Endothelial cell of umbilical vein (primary cell): ENCODE data around the gene HOXD3. TPM values are rescaled to one million over a fixed set of nuclear protein-coding genes. Genes with fewer than 3 reads are reported as not detected.

Experiments
- BruUV-seq: library from RNA; stranded (reverse); fragments of 400-500 nt; replicated peaks from 2 replicates; lab custom pipeline; 2021; lab: Mats Ljungman, UMichigan
- CTCF ChIA-PET: fragments of 300-600, 350-600 bp; sonication (Branson Sonifier 250); formaldehyde crosslinking; loops from one replicate; lab custom pipeline; 2021; ENCODE audit warnings: antibody characterized with exemption, inconsistent platforms; lab: Charles Lee
- POLR2A ChIA-PET: fragments of 300-600, 350-600 bp; sonication (Branson Sonifier 250); formaldehyde crosslinking; loops from one replicate; lab custom pipeline; 2021; ENCODE audit warnings: antibody characterized with exemption, inconsistent platforms; lab: Charles Lee
- DNase-seq: peaks from one replicate; pipeline ENCODE4 v3.0.0-alpha.2; 2011; ENCODE audit warnings: low read depth, low spot score
- FAIRE-seq: peaks from 2 replicates; lab custom pipeline; 2011; peaks lifted over from hg19 to GRCh38; lab: Jason Lieb, UNC
- H2AFZ ChIP-seq: 2 replicates; pipeline ENCODE4 v1.6.0; 2012; ENCODE audit warnings: low read depth, low read length, control low read depth, inconsistent platforms
- H3K27ac ChIP-seq: 2 replicates; pipeline ENCODE4 v1.5.1; 2011; ENCODE audit warnings: low read depth, mild to moderate bottlenecking, control low read depth, low read length, moderate library complexity; ENCODE audit not compliant: insufficient read depth
- H3K27me3 ChIP-seq, 2 experiments: 2 replicates each; pipeline versions ENCODE4 v1.6.0 to v1.6.1; 2011; ENCODE audit warnings: low read length in 2 of 2, mixed read lengths in 1 of 2; ENCODE audit not compliant: control insufficient read depth in 2 of 2, insufficient read depth in 2 of 2
- H3K36me3 ChIP-seq, 2 experiments: 2 replicates in 1 of 2; 3 replicates in 1 of 2; pipeline ENCODE4 v1.5.1; 2011; ENCODE audit warnings: low read length in 2 of 2, mild to moderate bottlenecking in 1 of 2, moderate library complexity in 1 of 2; ENCODE audit not compliant: control insufficient read depth in 2 of 2, insufficient read depth in 2 of 2; ENCODE audit errors: extremely low read depth in 1 of 2
- H3K4me1 ChIP-seq: 3 replicates; pipeline ENCODE4 v1.5.1; 2011; ENCODE audit warnings: mild to moderate bottlenecking, low read length; ENCODE audit not compliant: control insufficient read depth, insufficient read depth; ENCODE audit errors: extremely low read depth
- H3K4me2 ChIP-seq: 2 replicates; pipeline ENCODE4 v1.6.1; 2011; ENCODE audit warnings: low read length, control low read depth, mixed read lengths; ENCODE audit not compliant: insufficient read depth
- H3K4me3 ChIP-seq, 3 experiments: fragments of 200-600 bp in 1 of 3; sonication (generic), shearing (Covaris generic) in 1 of 3; replicated peaks in 1 of 3; 2 replicates each; pipeline ENCODE4 v1.5.1; 2011 to 2016; ENCODE audit warnings: control low read depth in 3 of 3, low read length in 3 of 3, mild to moderate bottlenecking in 2 of 3, inconsistent platforms in 1 of 3, low read depth in 1 of 3, moderate library complexity in 1 of 3; ENCODE audit not compliant: insufficient read depth in 1 of 3
- H3K79me2 ChIP-seq: 2 replicates; pipeline ENCODE4 v1.6.0; 2012; ENCODE audit warnings: low read length, inconsistent platforms; ENCODE audit not compliant: control insufficient read depth, insufficient read depth
- H3K9ac ChIP-seq: replicated peaks from 2 replicates; pipeline ENCODE3; 2011; ENCODE audit warnings: low read length, control low read depth; ENCODE audit not compliant: insufficient read depth; ENCODE audit errors: extremely low read depth
- H3K9me1 ChIP-seq: replicated peaks from 3 replicates; pipeline ENCODE4 v1.6.0; 2011; ENCODE audit warnings: mild to moderate bottlenecking, low read length; ENCODE audit not compliant: control insufficient read depth, insufficient read depth; ENCODE audit errors: extremely low read depth
- H3K9me3 ChIP-seq: replicated peaks from 2 replicates; pipeline ENCODE4 v1.5.1; 2012; ENCODE audit warnings: low read length, inconsistent platforms; ENCODE audit not compliant: control insufficient read depth, insufficient read depth
- H4K20me1 ChIP-seq: replicated peaks from 2 replicates; pipeline ENCODE3; 2011; ENCODE audit warnings: mild to moderate bottlenecking, low read length; ENCODE audit not compliant: control insufficient read depth, insufficient read depth; ENCODE audit errors: extremely low read depth
- CTCF ChIP-seq, 2 donors: IDR thresholded peaks; 1 replicate in 1 of 2; 2 replicates in 1 of 2; pipeline ENCODE4 v1.5.1; 2011; ENCODE audit warnings: low read length in 2 of 2, mild to moderate bottlenecking in 2 of 2, moderate library complexity in 2 of 2, control low read depth in 1 of 2, inconsistent platforms in 1 of 2, low read depth in 1 of 2; ENCODE audit not compliant: insufficient read depth in 1 of 2; ENCODE audit errors: extremely low read depth in 1 of 2
- EZH2 ChIP-seq: IDR thresholded peaks from 2 replicates; pipeline ENCODE4 v1.6.1; 2012; ENCODE audit warnings: borderline replicate concordance, low read depth, mild to moderate bottlenecking, moderate library complexity, low read length, inconsistent platforms; ENCODE audit not compliant: severe bottlenecking
- FOS ChIP-seq: IDR thresholded peaks from 2 replicates; pipeline ENCODE4 v1.6.1; 2011; ENCODE audit warnings: mild to moderate bottlenecking, low read length, moderate library complexity, borderline replicate concordance; ENCODE audit not compliant: insufficient read depth
- GATA2 ChIP-seq: IDR thresholded peaks from 2 replicates; pipeline ENCODE4 v1.7.0; 2011; ENCODE audit warnings: low read depth, mild to moderate bottlenecking, moderate library complexity, mixed read lengths, low read length; ENCODE audit not compliant: insufficient read length, insufficient read depth
- JUN ChIP-seq: IDR thresholded peaks from 2 replicates; pipeline ENCODE4 v1.6.1; 2011; ENCODE audit warnings: borderline replicate concordance, low read depth; ENCODE audit not compliant: insufficient read length, insufficient read depth
- MAX ChIP-seq: IDR thresholded peaks from 2 replicates; pipeline ENCODE4 v1.6.1; 2011; ENCODE audit not compliant: insufficient read depth, insufficient read length
- MYC ChIP-seq: IDR thresholded peaks from one replicate; pipeline ENCODE4 v1.6.1; 2011; ENCODE audit warnings: mild to moderate bottlenecking, low read depth, low read length
- POLR2A ChIP-seq: IDR thresholded peaks from 2 replicates; pipeline ENCODE4 v1.6.1; 2012; ENCODE audit warnings: low read depth, mild to moderate bottlenecking, control low read depth, low read length
- POLR2AphosphoS5 ChIP-seq: IDR thresholded peaks from 2 replicates; pipeline ENCODE4 v1.6.1; 2012; ENCODE audit warnings: low read depth, mild to moderate bottlenecking, control low read depth, low read length, moderate library complexity; ENCODE audit not compliant: insufficient read depth
- dilution Hi-C: fragments of 300-500 bp; cut with MboI; formaldehyde crosslinking; loops from one replicate; pipeline ENCODE4 v1.15.0; 2019; ENCODE audit warnings: low sequenced_read_pairs; ENCODE audit not compliant: extremely low pct_ligation_motif_present
- intact Hi-C: fragments of 100-400 bp; cut with micrococcal nuclease; formaldehyde crosslinking; loops from one replicate; pipeline ENCODE4 v1.10.0; 2022
- polyA plus RNA-seq, 4 experiments: library from polyadenylated mRNA; depleted of rRNA in 3 of 4; stranded (reverse) in 3 of 4; unstranded in 1 of 4; fragments of >200 nt; gene quantifications; 2 replicates each; pipeline versions ENCODE4 v1.2.1 to v1.2.3, GENCODE V29; 2011 to 2012; ENCODE audit warnings: missing spikeins in 1 of 4
- total RNA-seq: library from RNA; stranded (reverse); gene quantifications from 2 replicates; pipeline ENCODE4 v1.2.3, GENCODE V29; 2021

Gene HOXD3
- total and polyA plus RNA-seq, 2 donors (not counting 3 experiments of a cell fraction or from before 2014, with no cell fraction given), result 2.9 to 20.9 TPM

GRCh38 chr2:176192351-176192750, 35.2 kb downstream of the HOXD3 start:
- peak; percentile 84 for FAIRE-seq
- intact Hi-C loops, result no loop called here
- dilution Hi-C loops, result no loop called here
- no TSS peak for BruUV-seq
- Histone ChIP-seq H3K4me1 (peaks cover 30% of the 10 kb centered on the region), H3K27me3 (no peaks in the 10 kb centered on the region), H3K27ac (no peak overlapping the region), H3K9me1 (no peaks in the 10 kb centered on the region), H3K36me3 (no peaks in the 10 kb centered on the region), H3K79me2 (peaks cover 3% of the 10 kb centered on the region), H3K4me3 (no peak overlapping the region), H3K4me2 (peak overlapping the region; percentile 49), H4K20me1 (no peaks in the 10 kb centered on the region), H2AFZ (no peak overlapping the region), H3K9ac (no peak overlapping the region), H3K9me3 (no peaks in the 10 kb centered on the region)
- peak; percentile 54 for DNase-seq
- TF ChIP-seq JUN (peak; percentile 31), EZH2 (no peak), MAX (no peak), POLR2A (no peak), MYC (no peak), FOS (no peak), POLR2AphosphoS5 (peak; percentile 33)
- CTCF ChIA-PET, result interaction anchor here (0.5 to 1.6 kb wide), 10 partner anchors 11 to 462 kb away, joined by 3 to 20 read pairs (median 4); no protein-coding TSS in a partner anchor
- POLR2A ChIA-PET, result interaction anchor here (1.1 kb wide), 1 partner anchor 13 kb away, joined by 3 read pairs; no protein-coding TSS in a partner anchor

- POLR2A ChIA-PET, result interaction anchor here (1.1 kb wide), 1 partner anchor 13 kb away, joined by 3 read pairs; no protein-coding TSS in a partner anchor
- Histone ChIP-seq H3K4me3 (no peak overlapping the region), H3K9me3 (no peaks in the 10 kb centered on the region), H3K79me2 (no peaks in the 10 kb centered on the region), H3K4me2 (peak overlapping the region; percentile 49), H3K27ac (no peak overlapping the region), H3K27me3 (no peaks in the 10 kb centered on the region), H3K9ac (no peak overlapping the region), H2AFZ (no peak overlapping the region), H3K4me1 (peaks cover 27% of the 10 kb centered on the region), H3K36me3 (no peaks in the 10 kb centered on the region), H4K20me1 (no peaks in the 10 kb centered on the region), H3K9me1 (no peaks in the 10 kb centered on the region)
- DNase-seq, result no peak
- intact Hi-C loops (no loop called here), dilution Hi-C loops (no loop called here)
- no TSS peak for BruUV-seq
- no peak for TF ChIP-seq EZH2
- TF ChIP-seq MYC, result no peak
- TF ChIP-seq MAX, result no peak
- TF ChIP-seq GATA2, result no peak
- no peak for TF ChIP-seq CTCF (IDR thresholded peaks at IDR 0.05; ENCODE audit: extremely low read depth in 1 of 2, insufficient read depth in 1 of 2, low read depth in 1 of 2, low read length in 2 of 2)
- TF ChIP-seq POLR2AphosphoS5, result no peak
- TF ChIP-seq JUN, result no peak
- no peak for TF ChIP-seq FOS
- TF ChIP-seq POLR2A, result no peak
- CTCF ChIA-PET, result interaction anchor here (0.5 to 1.6 kb wide), 7 partner anchors 10 to 461 kb away, joined by 3 to 20 read pairs (median 4); no protein-coding TSS in a partner anchor
- FAIRE-seq, result no peak
Observed at GRCh38 chr2:176193048-176193447, 35.9 kb downstream of the HOXD3 start.
